Muscle of arm (tissue), 12 donors: ENCODE measurements around the gene ADIPOR2. TPM values are rescaled to one million over a fixed set of nuclear protein-coding genes. Genes with fewer than 3 reads are reported as not detected.
A peak's percentile ranks its signal among the peaks of the same experiment; 100 is the strongest.

Experiments used
- DNase-seq: peaks from one replicate; pipeline ENCODE4 v3.0.0-alpha.2; 2013
- polyA plus RNA-seq, 12 donors: library from polyadenylated mRNA; unstranded; fragments of 120-200 nt; gene quantifications; one replicate each; pipeline ENCODE4 v1.2.1, GENCODE V29; 2013; ENCODE audit not compliant: insufficient read length in 12 of 12

Gene ADIPOR2
- polyA plus RNA-seq, 12 donors, result 17.3 to 30.6 (median 26.6) TPM; not detected in 1

- DNase-seq, result no peak
Measured at GRCh38 chr12:1773937-1774655, 83.2 kb downstream of the ADIPOR2 start.

GRCh38 chr12:1776170-1776921, 85.5 kb downstream of the ADIPOR2 start:
- no peak for DNase-seq

- DNase-seq, result no peak
Measured at GRCh38 chr12:1777798-1778197, 86.9 kb downstream of the ADIPOR2 start.

- DNase-seq, result no peak
Measured at GRCh38 chr12:1778911-1779310, 88.0 kb downstream of the ADIPOR2 start.

GRCh38 chr12:1779783-1780182, 88.9 kb downstream of the ADIPOR2 start:
- DNase-seq, result no peak

GRCh38 chr12:1781772-1782171, 90.9 kb downstream of the ADIPOR2 start:
- no peak for DNase-seq

- no peak for DNase-seq
Measured at GRCh38 chr12:1782215-1782614, 91.3 kb downstream of the ADIPOR2 start.

GRCh38 chr12:1787714-1788113, 96.8 kb downstream of the ADIPOR2 start:
- DNase-seq, result no peak

- no peak for DNase-seq
Measured at GRCh38 chr12:1790444-1790843, 99.6 kb downstream of the ADIPOR2 start.

- peak; percentile 63 for DNase-seq
Measured at GRCh38 chr12:1791104-1791841, 100.4 kb downstream of the ADIPOR2 start.

- DNase-seq, result no peak
Measured at GRCh38 chr12:1792406-1792805, 101.5 kb downstream of the ADIPOR2 start.

GRCh38 chr12:1793426-1794210, 102.7 kb downstream of the ADIPOR2 start:
- no peak for DNase-seq

GRCh38 chr12:1794440-1795090, 103.7 kb downstream of the ADIPOR2 start:
- no peak for DNase-seq

GRCh38 chr12:1795221-1795784, 104.4 kb downstream of the ADIPOR2 start:
- DNase-seq, result no peak

- peak; percentile 88 for DNase-seq
Measured at GRCh38 chr12:1795785-1796514, 105.1 kb downstream of the ADIPOR2 start.

GRCh38 chr12:1796515-1797010, 105.7 kb downstream of the ADIPOR2 start:
- peak; percentile 39 for DNase-seq

GRCh38 chr12:1797011-1797901, 106.4 kb downstream of the ADIPOR2 start:
- DNase-seq, result peak; percentile 47

GRCh38 chr12:1797991-1798640, 107.2 kb downstream of the ADIPOR2 start:
- DNase-seq, result no peak
